SK-N-SH (cell line): ENCODE data around the gene DHRS12. TPM values are rescaled to one million over a fixed set of nuclear protein-coding genes. Genes with fewer than 3 reads are reported as not detected.

Experiments used
- CTCF ChIA-PET: fragments of 300-600, 350-600 bp; formaldehyde crosslinking; extraction: SDS; loops from one replicate; lab custom pipeline; 2021; lab: Yijun Ruan, JAX
- POLR2A ChIA-PET: fragments of 350-600 bp; sonication (Branson Sonifier 250); formaldehyde crosslinking; extraction: SDS; loops from one replicate; lab custom pipeline; 2020; ENCODE audit warnings: antibody characterized with exemption, inconsistent platforms; lab: Yijun Ruan, JAX
- DNase-seq: peaks from one replicate; pipeline ENCODE4 v3.0.0; 2012
- H2AFZ ChIP-seq: fragments of 200-600 bp; sonication (generic); 2 replicates; pipeline ENCODE4 v1.8.1; 2016; ENCODE audit warnings: antibody characterized with exemption, mild to moderate bottlenecking, low read depth
- H3F3A ChIP-seq: fragments of 200-600 bp; sonication (generic); replicated peaks from 2 replicates; pipeline ENCODE3; 2016; ENCODE audit warnings: antibody characterized with exemption, mild to moderate bottlenecking; ENCODE audit not compliant: insufficient read depth
- H3K27ac ChIP-seq, 2 experiments: fragments of 200-500 bp in 1 of 2; fragments of 200-600 bp in 1 of 2; sonication (Bioruptor generic) in 1 of 2; sonication (generic), shearing (Covaris generic) in 1 of 2; 2 replicates each; pipeline versions ENCODE4 v1.5.1 to v1.6.1; 2014 to 2016; ENCODE audit warnings: low read depth in 2 of 2, inconsistent platforms in 1 of 2, low read length in 1 of 2, mild to moderate bottlenecking in 1 of 2, mixed read lengths in 1 of 2
- H3K27me3 ChIP-seq: fragments of 200-600 bp; sonication (generic), shearing (Covaris generic); 2 replicates; pipeline ENCODE4 v1.6.1; 2016; ENCODE audit warnings: mixed run types; ENCODE audit not compliant: insufficient read depth
- H3K36me3 ChIP-seq, 2 experiments: fragments of 200-500 bp in 1 of 2; fragments of 200-600 bp in 1 of 2; sonication (Bioruptor generic) in 1 of 2; sonication (generic) in 1 of 2; replicated peaks in 1 of 2; 2 replicates each; pipeline versions ENCODE3 to v1.5.1; 2014 to 2016; ENCODE audit warnings: low read length in 1 of 2, mild to moderate bottlenecking in 1 of 2; ENCODE audit not compliant: insufficient read depth in 2 of 2, control insufficient read depth in 1 of 2
- H3K4me1 ChIP-seq, 2 experiments: fragments of 200-500 bp in 1 of 2; fragments of 200-600 bp in 1 of 2; sonication (Bioruptor generic) in 1 of 2; sonication (generic), shearing (Covaris generic) in 1 of 2; 2 replicates each; pipeline versions ENCODE4 v1.5.1 to v1.6.1; 2014 to 2016; ENCODE audit warnings: low read depth in 1 of 2, low read length in 1 of 2, mixed run types in 1 of 2; ENCODE audit not compliant: insufficient read depth in 2 of 2, control insufficient read depth in 1 of 2
- H3K4me2 ChIP-seq: fragments of 200-600 bp; sonication (generic), shearing (Covaris generic); 2 replicates; pipeline ENCODE4 v1.6.1; 2017; ENCODE audit warnings: mixed run types
- H3K4me3 ChIP-seq, 2 experiments: fragments of 200-500 bp in 1 of 2; fragments of 200-600 bp in 1 of 2; sonication (Bioruptor generic) in 1 of 2; sonication (generic), shearing (Covaris generic) in 1 of 2; 2 replicates each; pipeline versions ENCODE4 v1.5.1 to v1.8.1; 2014 to 2016; ENCODE audit warnings: low read depth in 2 of 2, inconsistent platforms in 1 of 2, low read length in 1 of 2, mild to moderate bottlenecking in 1 of 2, mixed read lengths in 1 of 2, moderate library complexity in 1 of 2
- H3K79me2 ChIP-seq: fragments of 200-600 bp; sonication (generic); 2 replicates; pipeline ENCODE4 v1.8.1; 2017; ENCODE audit warnings: mild to moderate bottlenecking; ENCODE audit not compliant: insufficient read depth
- H3K9ac ChIP-seq: fragments of 200-600 bp; sonication (generic); 2 replicates; pipeline ENCODE4 v1.6.1; 2017; ENCODE audit warnings: mixed run types
- H3K9me2 ChIP-seq: fragments of 200-600 bp; sonication (generic); 2 replicates; pipeline ENCODE4 v1.6.1; 2017; ENCODE audit warnings: mixed run types
- H3K9me3 ChIP-seq: fragments of 200-600 bp; sonication (generic); 2 replicates; pipeline ENCODE4 v1.6.1; 2017; ENCODE audit warnings: mixed run types, mild to moderate bottlenecking, moderate library complexity
- H4K20me1 ChIP-seq: fragments of 200-600 bp; sonication (generic); 2 replicates; pipeline ENCODE4 v1.6.1; 2017; ENCODE audit warnings: mild to moderate bottlenecking, mixed run types; ENCODE audit not compliant: insufficient read depth
- CHD2 ChIP-seq: fragments of 150-350 bp; IDR thresholded peaks from 2 replicates; pipeline ENCODE4 v1.6.1; 2018; ENCODE audit warnings: low read length; ENCODE audit not compliant: partially characterized antibody
- GATA2 ChIP-seq: sonication (generic); formaldehyde crosslinking; IDR thresholded peaks from 2 replicates; pipeline ENCODE4 v1.5.0; 2020; ENCODE audit warnings: mild to moderate bottlenecking, missing genetic modification reagents
- JUND ChIP-seq: IDR thresholded peaks from 2 replicates; pipeline ENCODE4 v1.4.0; 2012
- MAX ChIP-seq: IDR thresholded peaks from 2 replicates; pipeline ENCODE4 v1.4.0; 2012; ENCODE audit warnings: low read depth
- MXI1 ChIP-seq: IDR thresholded peaks from 2 replicates; pipeline ENCODE4 v1.6.1; 2012; ENCODE audit warnings: mild to moderate bottlenecking, low read depth, low read length, improper control_type of control experiment
- NFIC ChIP-seq: IDR thresholded peaks from 2 replicates; pipeline ENCODE4 v1.4.0; 2012; ENCODE audit warnings: borderline replicate concordance
- NRF1 ChIP-seq: IDR thresholded peaks from 2 replicates; pipeline ENCODE4 v1.6.1; 2012; ENCODE audit warnings: low read depth, mild to moderate bottlenecking, low read length
- RFX5 ChIP-seq: IDR thresholded peaks from 2 replicates; pipeline ENCODE4 v1.6.1; 2012; ENCODE audit warnings: mild to moderate bottlenecking, improper control_type of control experiment, low read length
- RXRA ChIP-seq: IDR thresholded peaks from 2 replicates; pipeline ENCODE4 v1.4.0; 2012; ENCODE audit warnings: low read depth, mild to moderate bottlenecking, borderline replicate concordance
- SMC3 ChIP-seq: IDR thresholded peaks from 2 replicates; pipeline ENCODE4 v1.6.1; 2012; ENCODE audit warnings: low read depth, low read length, improper control_type of control experiment
- TAF1 ChIP-seq: IDR thresholded peaks from 2 replicates; pipeline ENCODE4 v1.6.1; 2012; ENCODE audit warnings: low read depth, mild to moderate bottlenecking, low read length, moderate library complexity, borderline replicate concordance
- TCF12 ChIP-seq: IDR thresholded peaks from 2 replicates; pipeline ENCODE4 v1.4.0; 2012
- USF2 ChIP-seq: fragments of 150-350 bp; IDR thresholded peaks from 2 replicates; pipeline ENCODE4 v1.6.1; 2017; ENCODE audit warnings: antibody characterized with exemption, low read length, low read depth, borderline replicate concordance
- YY1 ChIP-seq: IDR thresholded peaks from 2 replicates; pipeline ENCODE4 v1.4.0; 2012; ENCODE audit warnings: low read depth, mild to moderate bottlenecking
- WGBS: methylation state at CpG from one replicate; pipeline ENCODE4 v1.1.6; 2017; ENCODE audit warnings: low lambda C conversion rate; 5-methylcytosine and 5-hydroxymethylcytosine counted together
- polyA plus RNA-seq, 3 experiments: library from polyadenylated mRNA; depleted of rRNA; stranded (reverse); fragments of >200 nt; gene quantifications; 2 replicates each; pipeline ENCODE4 v1.2.3, GENCODE V29; 2012
- TF ChIP-seq, protein P1 (sequence below): IDR thresholded peaks from 2 replicates; pipeline ENCODE4 v1.6.1; 2012; ENCODE audit warnings: mild to moderate bottlenecking, low read depth, low read length, moderate library complexity
- TF ChIP-seq, protein P2 (sequence below): fragments of 150-350 bp; IDR thresholded peaks from 2 replicates; pipeline ENCODE4 v1.6.1; 2016; ENCODE audit warnings: mild to moderate bottlenecking, low read depth, low read length
- TF ChIP-seq, protein P3 (sequence below): IDR thresholded peaks from 2 replicates; pipeline ENCODE4 v1.4.0; 2012; ENCODE audit warnings: low read depth, borderline replicate concordance

The DHRS12 gene
- polyA plus RNA-seq, 1 of the 3 experiments (the other 2 are of a cell fraction), result 9.6 TPM

DNA sequence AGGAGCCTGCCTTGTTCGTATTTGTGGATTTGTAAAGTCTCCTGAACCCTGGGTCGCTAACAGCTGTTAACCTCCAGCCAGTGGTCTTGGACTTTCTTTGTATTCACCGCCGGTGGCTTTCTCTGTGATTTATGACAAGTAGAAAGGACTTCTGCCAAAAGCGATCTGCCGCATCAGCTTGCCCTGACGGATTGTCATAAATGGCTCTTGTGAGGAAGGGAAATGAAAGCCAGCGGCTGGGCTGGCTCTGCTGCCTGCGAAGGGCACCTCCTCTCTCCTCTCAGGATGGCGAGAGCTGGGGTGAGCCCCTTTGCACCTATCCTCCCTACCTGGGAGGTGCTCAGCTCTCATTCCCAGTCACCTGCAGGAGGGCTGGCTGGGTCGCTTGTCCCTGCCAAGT lies 25.6 kb downstream of the DHRS12 start:
- H3K9ac ChIP-seq, result no peak overlapping the region
- no peak for TF ChIP-seq USF2
- no peaks in the 10 kb centered on the region for H3F3A ChIP-seq
- peaks cover 0 to 21% of the 10 kb centered on the region in 2 experiments; a peak in 1 of 4 replicates for H3K4me1 ChIP-seq
- WGBS, result 95% methylated on average over 11 of the region's 11 CpGs
- no peak overlapping the region for H3K4me3 ChIP-seq
- no peak for DNase-seq
- H4K20me1 ChIP-seq, result no peaks in the 10 kb centered on the region
- H3K9me3 ChIP-seq, result no peaks in the 10 kb centered on the region
- no peaks in the 10 kb centered on the region for H3K36me3 ChIP-seq
- no peak overlapping the region for H2AFZ ChIP-seq
- no peak overlapping the region; a peak in 1 of 4 replicates for H3K27ac ChIP-seq
- ChIA-PET POLR2A (interaction anchor here (1.5 kb wide), 1 partner anchor 8 kb away, joined by 4 read pairs; no protein-coding TSS in a partner anchor), CTCF (interaction anchor here (0.7 to 0.8 kb wide), 3 partner anchors 15 to 150 kb away, joined by 3 read pairs; no protein-coding TSS in a partner anchor)
- H3K27me3 ChIP-seq, result no peaks in the 10 kb centered on the region
- H3K4me2 ChIP-seq, result no peak overlapping the region
- H3K9me2 ChIP-seq, result no peaks in the 10 kb centered on the region
- no peaks in the 10 kb centered on the region for H3K79me2 ChIP-seq

- Histone ChIP-seq H3K4me2 (no peak overlapping the region), H3K27ac (no peak overlapping the region), H3F3A (no peaks in the 10 kb centered on the region), H4K20me1 (no peaks in the 10 kb centered on the region), H3K36me3 (no peaks in the 10 kb centered on the region), H3K9ac (no peak overlapping the region), H3K4me3 (no peak overlapping the region), H3K79me2 (no peaks in the 10 kb centered on the region), H3K9me2 (no peaks in the 10 kb centered on the region), H3K9me3 (no peaks in the 10 kb centered on the region), H3K27me3 (no peaks in the 10 kb centered on the region), H3K4me1 (peaks cover 0 to 18% of the 10 kb centered on the region in 2 experiments; a peak in 1 of 4 replicates), H2AFZ (no peak overlapping the region)
- WGBS, result 66% methylated on average over 6 of the region's 9 CpGs
- no peak for DNase-seq
- TF ChIP-seq SMC3 (no peak), MXI1 (no peak), RXRA (no peak), YY1 (no peak), USF2 (no peak), RFX5 (no peak), TCF12 (no peak), NFIC (no peak), MAX (no peak), TAF1 (no peak), JUND (no peak), NRF1 (no peak), CHD2 (no peak), GATA2 (CRISPR knock-in tag) (no peak)
- TF ChIP-seq, protein P1, sequence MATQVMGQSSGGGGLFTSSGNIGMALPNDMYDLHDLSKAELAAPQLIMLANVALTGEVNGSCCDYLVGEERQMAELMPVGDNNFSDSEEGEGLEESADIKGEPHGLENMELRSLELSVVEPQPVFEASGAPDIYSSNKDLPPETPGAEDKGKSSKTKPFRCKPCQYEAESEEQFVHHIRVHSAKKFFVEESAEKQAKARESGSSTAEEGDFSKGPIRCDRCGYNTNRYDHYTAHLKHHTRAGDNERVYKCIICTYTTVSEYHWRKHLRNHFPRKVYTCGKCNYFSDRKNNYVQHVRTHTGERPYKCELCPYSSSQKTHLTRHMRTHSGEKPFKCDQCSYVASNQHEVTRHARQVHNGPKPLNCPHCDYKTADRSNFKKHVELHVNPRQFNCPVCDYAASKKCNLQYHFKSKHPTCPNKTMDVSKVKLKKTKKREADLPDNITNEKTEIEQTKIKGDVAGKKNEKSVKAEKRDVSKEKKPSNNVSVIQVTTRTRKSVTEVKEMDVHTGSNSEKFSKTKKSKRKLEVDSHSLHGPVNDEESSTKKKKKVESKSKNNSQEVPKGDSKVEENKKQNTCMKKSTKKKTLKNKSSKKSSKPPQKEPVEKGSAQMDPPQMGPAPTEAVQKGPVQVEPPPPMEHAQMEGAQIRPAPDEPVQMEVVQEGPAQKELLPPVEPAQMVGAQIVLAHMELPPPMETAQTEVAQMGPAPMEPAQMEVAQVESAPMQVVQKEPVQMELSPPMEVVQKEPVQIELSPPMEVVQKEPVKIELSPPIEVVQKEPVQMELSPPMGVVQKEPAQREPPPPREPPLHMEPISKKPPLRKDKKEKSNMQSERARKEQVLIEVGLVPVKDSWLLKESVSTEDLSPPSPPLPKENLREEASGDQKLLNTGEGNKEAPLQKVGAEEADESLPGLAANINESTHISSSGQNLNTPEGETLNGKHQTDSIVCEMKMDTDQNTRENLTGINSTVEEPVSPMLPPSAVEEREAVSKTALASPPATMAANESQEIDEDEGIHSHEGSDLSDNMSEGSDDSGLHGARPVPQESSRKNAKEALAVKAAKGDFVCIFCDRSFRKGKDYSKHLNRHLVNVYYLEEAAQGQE, result no peak
- TF ChIP-seq, protein P2, sequence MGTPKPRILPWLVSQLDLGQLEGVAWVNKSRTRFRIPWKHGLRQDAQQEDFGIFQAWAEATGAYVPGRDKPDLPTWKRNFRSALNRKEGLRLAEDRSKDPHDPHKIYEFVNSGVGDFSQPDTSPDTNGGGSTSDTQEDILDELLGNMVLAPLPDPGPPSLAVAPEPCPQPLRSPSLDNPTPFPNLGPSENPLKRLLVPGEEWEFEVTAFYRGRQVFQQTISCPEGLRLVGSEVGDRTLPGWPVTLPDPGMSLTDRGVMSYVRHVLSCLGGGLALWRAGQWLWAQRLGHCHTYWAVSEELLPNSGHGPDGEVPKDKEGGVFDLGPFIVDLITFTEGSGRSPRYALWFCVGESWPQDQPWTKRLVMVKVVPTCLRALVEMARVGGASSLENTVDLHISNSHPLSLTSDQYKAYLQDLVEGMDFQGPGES, result no peak
- TF ChIP-seq, protein P3, sequence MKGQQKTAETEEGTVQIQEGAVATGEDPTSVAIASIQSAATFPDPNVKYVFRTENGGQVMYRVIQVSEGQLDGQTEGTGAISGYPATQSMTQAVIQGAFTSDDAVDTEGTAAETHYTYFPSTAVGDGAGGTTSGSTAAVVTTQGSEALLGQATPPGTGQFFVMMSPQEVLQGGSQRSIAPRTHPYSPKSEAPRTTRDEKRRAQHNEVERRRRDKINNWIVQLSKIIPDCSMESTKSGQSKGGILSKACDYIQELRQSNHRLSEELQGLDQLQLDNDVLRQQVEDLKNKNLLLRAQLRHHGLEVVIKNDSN, result no peak
- ChIA-PET CTCF (interaction anchor here (0.7 to 0.8 kb wide), 3 partner anchors 15 to 149 kb away, joined by 3 read pairs; no protein-coding TSS in a partner anchor), POLR2A (interaction anchor here (1.5 kb wide), 1 partner anchor 8 kb away, joined by 4 read pairs; no protein-coding TSS in a partner anchor)
Measured at GRCh38 chr13:51777921-51778320, 26.0 kb downstream of the DHRS12 start.
